Neural progenitor cell (in vitro differentiated cells): ENCODE measurements around the gene OCA2.

ENCODE experiments used
- CTCF ChIP-seq: fragments of 200-600 bp; sonication (generic); IDR thresholded peaks from 2 replicates; pipeline ENCODE4 v1.5.1; 2017; ENCODE audit warnings: antibody characterized with exemption, mild to moderate bottlenecking
- EZH2 ChIP-seq: fragments of 200-600 bp; sonication (generic); IDR thresholded peaks from 2 replicates; pipeline ENCODE4 v1.6.1; 2017; ENCODE audit warnings: antibody characterized with exemption, mild to moderate bottlenecking, moderate library complexity

GRCh38 chr15:27844018-27844666 lies 255.0 kb downstream of the OCA2 start:
- TF ChIP-seq CTCF, result no peak
- no peak for TF ChIP-seq EZH2
